Stimulated activated naive CD4-positive, alpha-beta T cell treated with Interleukin-2 at 50 U/mL for 16 hours (primary cell): ENCODE data around the gene TRIM71.
"Not testable (repeated sequence)": the region's sequence is repeated elsewhere in the genome, so short reads cannot be mapped to it uniquely, and the experiment has no call there.

Source experiments
- DNase-seq: peaks from one replicate; lab custom pipeline; 2025; lab: John Stamatoyannopoulos, UW

The TRIM71 gene

GRCh38 chr3:32817558-32818228, at the start of gene TRIM71:
TRIM71 (plus strand) TSS chr3:32817997; CDS start chr3:32818081, 84 bp downstream.
- DNase-seq, result no peak

GRCh38 chr3:32778389-32778788, 39.4 kb upstream of the TRIM71 start:
- DNase-seq, result no peak

DNA sequence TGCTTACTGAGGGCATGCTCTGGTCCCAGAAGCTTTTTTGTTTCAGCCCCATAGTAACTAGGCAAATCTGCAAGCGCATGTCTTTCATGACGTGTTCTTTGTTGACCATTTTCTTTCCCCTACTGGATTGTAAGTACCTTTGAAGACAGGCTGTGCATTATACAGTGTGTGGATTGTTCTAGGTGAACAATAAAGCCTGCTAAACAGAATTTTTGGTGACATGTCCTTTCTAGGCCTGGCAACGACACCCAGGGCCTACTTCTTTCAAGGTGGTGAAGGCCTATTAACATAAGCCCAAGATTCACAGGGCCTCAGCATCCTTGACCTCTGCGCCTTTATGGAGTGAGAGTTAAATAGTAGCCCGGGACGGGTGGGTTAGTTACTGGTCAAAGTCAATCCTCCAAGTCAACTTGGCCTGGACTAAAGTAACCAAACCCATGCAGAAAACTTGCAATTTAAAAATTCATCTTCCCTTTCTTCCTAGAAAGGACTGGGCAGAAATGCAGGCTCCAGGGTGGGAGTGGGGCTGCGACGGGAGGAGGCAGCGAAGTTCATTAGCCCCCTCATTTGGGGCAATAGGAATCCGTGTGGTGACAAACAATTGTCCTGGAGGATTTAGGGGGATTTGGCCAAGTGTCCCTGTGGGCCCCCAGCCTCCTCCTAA, 37.6 kb upstream of the TRIM71 start:
- no peak for DNase-seq

GRCh38 chr3:32780735-32781210, 37.0 kb upstream of the TRIM71 start:
- no peak for DNase-seq

DNA sequence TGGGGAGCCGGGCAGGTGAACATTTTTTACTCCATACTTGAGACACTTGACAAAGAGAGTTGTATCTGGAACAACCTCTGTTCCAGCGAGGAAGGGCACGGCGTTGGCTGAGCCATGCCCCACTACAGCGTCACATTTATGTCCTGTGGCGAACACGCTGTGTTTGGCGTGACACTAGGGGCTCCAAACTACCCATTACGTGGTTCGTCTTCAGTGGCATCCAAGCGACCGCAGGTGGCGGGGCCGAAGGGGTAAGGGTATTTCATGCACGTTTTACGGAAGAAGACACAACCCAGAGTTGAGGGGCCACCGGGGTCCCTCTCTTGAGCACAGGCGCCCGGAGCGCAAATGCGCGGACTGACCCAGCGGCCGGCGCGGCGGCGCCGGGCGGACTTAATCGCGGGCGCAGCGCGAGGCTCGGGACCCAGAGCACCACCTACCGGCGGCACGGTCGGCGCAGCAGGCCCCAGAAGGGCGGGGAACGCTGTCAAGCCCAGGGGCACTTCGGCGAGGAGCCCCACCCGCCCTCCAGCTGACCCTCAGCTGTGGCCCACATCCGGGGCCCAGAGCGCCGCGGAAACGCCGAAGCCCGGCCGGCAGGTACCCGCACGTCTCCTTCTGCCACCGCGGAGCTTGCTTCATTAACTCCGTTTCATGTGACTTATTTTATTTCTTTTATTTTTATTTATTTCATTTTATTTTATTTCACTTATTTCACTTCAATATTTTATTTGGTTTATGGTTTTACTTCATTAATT, 36.4 kb upstream of the TRIM71 start:
- peak; percentile 64 for DNase-seq

DNA sequence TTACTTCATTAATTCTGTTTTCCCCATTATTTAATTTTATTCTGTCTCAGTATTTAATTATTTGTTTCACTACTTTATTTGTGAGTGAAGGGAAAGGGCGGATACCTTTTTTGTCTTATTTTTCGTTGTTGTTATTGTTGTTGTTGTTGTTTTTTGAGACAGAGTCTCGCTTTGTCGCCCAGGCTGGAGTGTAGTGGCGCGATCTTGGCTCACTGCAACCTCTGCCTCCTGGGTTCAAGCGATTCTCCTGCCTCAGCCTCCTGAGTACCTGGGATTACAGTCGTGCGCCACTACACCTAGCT, 35.9 kb upstream of the TRIM71 start:
- DNase-seq, result not testable (repeated sequence)

- no peak for DNase-seq
Observed at GRCh38 chr3:32782407-32782806, 35.4 kb upstream of the TRIM71 start.

DNA sequence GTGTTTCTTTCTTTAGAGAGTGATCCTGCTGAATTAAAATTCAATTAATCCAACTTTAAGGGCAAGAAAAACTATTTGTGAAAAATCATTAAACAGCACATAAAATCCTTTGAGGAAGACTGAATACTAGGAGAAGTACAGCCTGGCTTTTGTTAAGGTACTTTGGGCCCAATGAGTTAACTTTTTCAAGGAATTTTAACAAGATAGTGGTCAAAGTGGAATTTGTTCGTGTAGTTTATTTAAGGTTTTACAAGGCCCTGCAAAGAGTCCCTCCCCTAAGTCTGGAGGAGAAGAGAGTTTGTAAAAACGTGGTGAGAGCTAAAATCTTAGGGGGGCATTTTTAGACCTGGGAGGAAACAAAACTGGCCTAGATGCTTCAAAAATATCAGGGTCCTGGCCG, 26.0 kb upstream of the TRIM71 start:
- no peak for DNase-seq

DNA sequence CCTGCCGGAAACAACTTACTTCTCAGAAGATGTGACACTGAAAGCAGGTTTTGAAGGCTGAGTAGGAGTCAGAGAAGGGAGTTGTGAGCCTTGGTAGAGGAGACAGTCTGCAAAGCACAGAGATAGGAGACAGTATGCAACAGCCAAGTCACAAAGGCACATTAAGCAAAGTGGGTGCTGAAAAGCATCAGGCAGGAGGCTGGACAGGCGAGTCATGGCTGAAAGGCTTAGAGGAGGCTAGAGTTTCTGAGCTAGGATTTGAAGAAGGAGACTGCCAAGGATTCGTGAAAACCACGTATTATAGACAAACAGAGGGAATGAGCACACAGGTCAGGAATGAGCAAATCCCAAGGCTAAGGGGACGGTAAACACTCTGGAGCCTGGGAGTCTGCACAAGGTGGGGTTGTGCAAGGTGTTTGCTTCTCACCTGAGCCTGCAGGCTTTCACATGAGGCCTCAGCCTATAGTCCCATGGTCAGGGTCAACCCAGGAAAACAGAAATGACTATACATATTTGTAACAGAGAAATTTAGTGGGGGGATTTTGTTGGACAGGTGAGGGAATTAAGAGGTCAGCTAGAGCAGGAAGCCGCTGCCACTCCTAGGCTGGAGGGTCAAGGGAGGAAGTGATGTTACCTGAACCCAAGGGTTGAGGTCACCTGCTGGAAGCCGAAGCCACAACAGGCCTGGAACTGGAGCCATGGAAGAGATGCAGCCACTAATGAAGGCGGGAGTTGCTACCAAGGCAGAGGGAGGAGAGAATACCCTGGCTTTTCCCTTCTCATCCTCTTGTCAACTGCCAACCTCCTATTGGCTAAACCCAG, 23.1 kb upstream of the TRIM71 start:
- DNase-seq, result no peak

GRCh38 chr3:32796384-32796950, 21.3 kb upstream of the TRIM71 start:
- DNase-seq, result not testable (repeated sequence)

- no peak for DNase-seq
Observed at GRCh38 chr3:32797776-32798175, 20.0 kb upstream of the TRIM71 start.

GRCh38 chr3:32801440-32801839, 16.4 kb upstream of the TRIM71 start:
- not testable (repeated sequence) for DNase-seq

GRCh38 chr3:32813180-32813579, 4.6 kb upstream of the TRIM71 start:
- no peak for DNase-seq

GRCh38 chr3:32814361-32814760, 3.4 kb upstream of the TRIM71 start:
- DNase-seq, result no peak

DNA sequence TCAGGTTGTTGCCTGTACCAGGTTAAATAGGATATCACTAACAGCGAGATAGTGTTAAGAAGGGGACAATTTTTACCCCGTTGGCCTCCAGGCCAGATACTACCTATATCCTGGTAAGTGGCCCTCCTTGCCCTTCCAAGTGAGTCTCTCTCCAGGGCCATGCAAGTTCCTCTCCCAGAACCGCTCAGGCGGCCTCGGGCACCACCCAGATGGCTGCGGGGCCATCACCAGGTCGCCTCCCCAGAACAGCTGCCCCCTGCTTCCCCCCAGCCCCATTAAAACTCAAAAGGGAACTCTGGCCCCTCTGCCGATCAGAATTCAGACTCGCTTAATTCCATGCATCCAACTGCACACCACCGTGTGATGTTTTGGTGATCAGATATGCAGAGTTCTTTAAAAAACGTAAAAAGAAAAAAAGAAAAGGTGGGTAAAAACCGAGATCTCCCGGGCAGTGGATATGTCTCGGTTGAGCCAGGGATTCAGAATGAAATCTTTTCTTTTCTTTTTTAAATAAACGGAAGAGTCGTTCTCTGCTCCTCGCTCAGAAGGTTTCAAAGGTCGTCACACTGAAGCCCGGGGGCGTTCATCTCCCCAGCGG, 1.9 kb upstream of the TRIM71 start:
- DNase-seq, result no peak

DNA sequence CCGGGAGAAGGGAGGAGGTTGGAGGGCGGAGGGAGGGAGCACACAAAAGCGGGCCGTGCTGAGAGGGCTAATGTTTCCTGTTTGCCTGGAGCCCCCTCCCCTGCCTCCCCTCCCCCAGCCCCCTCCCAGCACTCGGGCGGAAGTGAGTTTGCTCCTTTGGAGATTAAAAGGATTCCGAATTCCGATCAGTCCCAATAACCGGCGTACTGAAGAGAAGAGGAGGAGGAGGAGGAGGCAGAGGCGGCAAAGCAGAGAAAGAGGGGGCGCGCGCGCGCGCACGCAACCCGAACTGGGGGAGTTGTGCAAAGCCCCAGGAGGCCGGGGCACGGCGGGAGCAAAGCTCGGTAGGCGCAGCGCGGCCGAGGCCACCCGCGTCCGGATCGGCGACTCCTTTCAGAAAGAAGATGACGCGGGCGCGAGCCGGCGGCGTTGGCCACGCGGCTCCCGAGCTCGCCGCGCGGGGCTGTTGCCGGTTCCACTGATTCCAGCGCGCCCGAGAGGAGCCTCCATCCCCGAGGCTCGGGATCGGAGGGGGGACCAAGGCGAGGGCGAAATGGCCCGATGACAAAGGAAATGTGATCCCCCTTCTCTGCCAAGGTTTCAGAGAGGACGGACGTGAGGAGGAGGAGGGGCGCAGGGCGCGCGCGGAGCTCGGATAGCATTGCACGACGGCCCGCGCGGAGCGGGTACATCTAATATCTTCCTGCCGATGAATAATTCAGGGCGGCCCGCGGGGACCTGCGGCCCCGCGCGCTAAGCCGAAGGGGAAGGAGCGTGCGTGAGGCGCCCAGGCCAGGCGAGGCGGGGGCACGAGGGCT, 1.1 kb upstream of the TRIM71 start:
- DNase-seq, result no peak

- DNase-seq, result no peak
Observed at GRCh38 chr3:32817257-32817557, 590 bp upstream of the TRIM71 start.

DNA sequence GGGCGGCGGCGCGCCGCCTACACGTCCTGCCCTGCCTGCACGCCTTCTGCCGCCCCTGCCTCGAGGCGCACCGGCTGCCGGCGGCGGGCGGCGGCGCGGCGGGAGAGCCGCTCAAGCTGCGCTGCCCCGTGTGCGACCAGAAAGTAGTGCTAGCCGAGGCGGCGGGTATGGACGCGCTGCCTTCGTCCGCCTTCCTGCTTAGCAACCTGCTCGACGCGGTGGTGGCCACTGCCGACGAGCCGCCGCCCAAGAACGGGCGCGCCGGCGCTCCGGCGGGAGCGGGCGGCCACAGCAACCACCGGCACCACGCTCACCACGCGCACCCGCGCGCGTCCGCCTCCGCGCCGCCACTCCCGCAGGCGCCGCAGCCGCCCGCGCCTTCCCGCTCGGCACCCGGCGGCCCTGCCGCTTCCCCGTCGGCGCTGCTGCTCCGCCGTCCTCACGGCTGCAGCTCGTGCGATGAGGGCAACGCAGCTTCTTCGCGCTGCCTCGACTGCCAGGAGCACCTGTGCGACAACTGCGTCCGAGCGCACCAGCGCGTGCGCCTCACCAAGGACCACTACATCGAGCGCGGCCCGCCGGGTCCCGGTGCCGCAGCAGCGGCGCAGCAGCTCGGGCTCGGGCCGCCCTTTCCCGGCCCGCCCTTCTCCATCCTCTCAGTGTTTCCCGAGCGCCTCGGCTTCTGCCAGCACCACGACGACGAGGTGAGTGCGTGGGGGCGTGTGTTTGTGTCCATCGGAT, 602 bp downstream of the TRIM71 start:
- DNase-seq, result no peak

- no peak for DNase-seq
Observed at GRCh38 chr3:32818970-32819511, 1.2 kb downstream of the TRIM71 start.
